HL-60 (cell line): ENCODE measurements around the gene CLCN4.

Source experiments
- DNase-seq, 2 experiments: peaks; one replicate each; pipeline ENCODE4 v3.0.0-alpha.2; 2010 to 2020; ENCODE audit warnings: low read depth in 1 of 2, low spot score in 1 of 2
- H3K27ac ChIP-seq: fragments of 250-450 bp; sonication (Bioruptor Pico); replicated peaks from 2 replicates; pipeline ENCODE4 v1.5.1; 2020; ENCODE audit warnings: mild to moderate bottlenecking, moderate library complexity
- H3K27me3 ChIP-seq: fragments of 250-450 bp; sonication (Bioruptor Pico); 2 replicates; pipeline ENCODE4 v1.5.1; 2021; ENCODE audit warnings: mild to moderate bottlenecking, moderate library complexity; ENCODE audit not compliant: insufficient read depth, poor library complexity, severe bottlenecking
- H3K4me3 ChIP-seq: replicated peaks from 2 replicates; pipeline ENCODE4 v1.5.1; 2011; ENCODE audit warnings: mild to moderate bottlenecking, control low read depth, low read length; ENCODE audit not compliant: insufficient read depth
- GABPA ChIP-seq: IDR thresholded peaks from 2 replicates; pipeline ENCODE4 v1.6.1; 2012; ENCODE audit warnings: low read depth
- POLR2AphosphoS5 ChIP-seq: IDR thresholded peaks from 2 replicates; pipeline ENCODE4 v1.6.1; 2012; ENCODE audit warnings: low read depth
- REST ChIP-seq: IDR thresholded peaks from 2 replicates; pipeline ENCODE4 v1.6.1; 2012; ENCODE audit warnings: low read depth; ENCODE audit not compliant: insufficient replicate concordance
- SPI1 ChIP-seq: IDR thresholded peaks from 2 replicates; pipeline ENCODE4 v1.6.1; 2012; ENCODE audit warnings: low read depth, mild to moderate bottlenecking, borderline replicate concordance
- TF ChIP-seq, protein P1 (sequence below): IDR thresholded peaks from one replicate; pipeline ENCODE4 v1.5.1; 2011; ENCODE audit warnings: low read length, control low read depth, inconsistent platforms; ENCODE audit not compliant: insufficient read depth

CLCN4 gene

GRCh38 chrX:10109695-10110094 is 47.1 kb upstream of the CLCN4 start:
- no peak overlapping the region for H3K4me3 ChIP-seq
- no peak overlapping the region for H3K27ac ChIP-seq
- H3K27me3 ChIP-seq: peaks cover 8% of the 10 kb centered on the region
- TF ChIP-seq REST (no peak), SPI1 (no peak), POLR2AphosphoS5 (no peak), GABPA (no peak)
- TF ChIP-seq, protein P1, sequence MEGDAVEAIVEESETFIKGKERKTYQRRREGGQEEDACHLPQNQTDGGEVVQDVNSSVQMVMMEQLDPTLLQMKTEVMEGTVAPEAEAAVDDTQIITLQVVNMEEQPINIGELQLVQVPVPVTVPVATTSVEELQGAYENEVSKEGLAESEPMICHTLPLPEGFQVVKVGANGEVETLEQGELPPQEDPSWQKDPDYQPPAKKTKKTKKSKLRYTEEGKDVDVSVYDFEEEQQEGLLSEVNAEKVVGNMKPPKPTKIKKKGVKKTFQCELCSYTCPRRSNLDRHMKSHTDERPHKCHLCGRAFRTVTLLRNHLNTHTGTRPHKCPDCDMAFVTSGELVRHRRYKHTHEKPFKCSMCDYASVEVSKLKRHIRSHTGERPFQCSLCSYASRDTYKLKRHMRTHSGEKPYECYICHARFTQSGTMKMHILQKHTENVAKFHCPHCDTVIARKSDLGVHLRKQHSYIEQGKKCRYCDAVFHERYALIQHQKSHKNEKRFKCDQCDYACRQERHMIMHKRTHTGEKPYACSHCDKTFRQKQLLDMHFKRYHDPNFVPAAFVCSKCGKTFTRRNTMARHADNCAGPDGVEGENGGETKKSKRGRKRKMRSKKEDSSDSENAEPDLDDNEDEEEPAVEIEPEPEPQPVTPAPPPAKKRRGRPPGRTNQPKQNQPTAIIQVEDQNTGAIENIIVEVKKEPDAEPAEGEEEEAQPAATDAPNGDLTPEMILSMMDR: no peak
- no peak for DNase-seq

DNA sequence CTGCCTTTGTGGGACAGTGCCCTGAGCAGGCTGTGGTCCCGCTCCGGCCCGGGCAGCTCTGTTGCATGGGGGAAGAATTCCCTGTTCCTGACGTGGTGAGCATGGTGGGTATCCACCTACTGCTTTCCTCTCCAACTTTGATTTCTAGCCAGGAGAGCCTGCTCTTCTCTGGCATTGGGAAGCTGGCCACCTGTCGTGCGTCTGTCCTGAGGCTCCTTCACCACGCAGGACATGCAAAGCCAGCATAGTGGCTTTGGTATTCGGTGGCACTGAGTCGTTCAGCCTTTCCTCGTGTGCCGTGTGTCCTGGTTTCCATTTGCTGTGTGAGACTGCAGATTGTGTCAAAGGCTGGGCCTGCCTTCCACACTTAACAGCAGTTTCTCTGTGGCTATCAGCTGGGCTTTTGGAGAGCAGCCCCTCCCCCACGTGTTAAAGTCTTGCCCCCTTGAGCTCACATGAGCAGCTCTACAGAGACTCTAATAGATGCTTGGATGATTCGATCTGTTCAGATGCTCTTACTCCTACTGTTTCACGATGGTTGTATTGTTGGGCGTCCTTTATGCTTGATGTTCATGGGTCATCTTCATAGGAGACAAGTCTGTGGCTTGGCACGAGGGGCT is 46.3 kb upstream of the CLCN4 start:
- Histone ChIP-seq H3K27me3 (peaks cover 8% of the 10 kb centered on the region), H3K27ac (no peak overlapping the region), H3K4me3 (no peak overlapping the region)
- DNase-seq: no peak
- TF ChIP-seq SPI1: no peak
- no peak for TF ChIP-seq POLR2AphosphoS5
- TF ChIP-seq, protein P1: no peak
- no peak for TF ChIP-seq REST
- no peak for TF ChIP-seq GABPA

DNA sequence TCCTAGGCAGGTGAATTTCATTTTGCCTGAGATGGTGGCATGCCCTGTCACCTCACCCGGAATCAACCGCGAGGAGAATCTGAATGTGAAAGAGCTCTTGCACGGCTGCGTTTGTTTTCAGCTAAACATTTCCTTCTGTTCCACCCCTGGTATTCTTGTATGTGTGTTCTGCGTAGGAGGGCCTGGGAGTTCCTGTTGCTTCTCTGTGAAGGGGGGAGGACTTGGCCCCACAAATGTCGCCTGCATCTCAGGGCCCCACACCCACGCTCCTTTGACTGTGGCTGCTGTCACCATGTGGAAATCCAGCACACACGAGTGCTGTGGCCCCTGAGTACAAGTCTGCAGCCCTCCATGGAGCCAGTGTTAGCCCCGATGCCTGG is 45.8 kb upstream of the CLCN4 start:
- Histone ChIP-seq H3K27ac (no peak overlapping the region), H3K27me3 (peaks cover 8% of the 10 kb centered on the region), H3K4me3 (no peak overlapping the region)
- no peak for DNase-seq
- TF ChIP-seq REST (no peak), SPI1 (no peak), POLR2AphosphoS5 (no peak), GABPA (no peak)
- TF ChIP-seq, protein P1: no peak
